ACC112 (cell line): ENCODE data around the gene UBAC1.
"Not testable (repeated sequence)": the region's sequence is repeated elsewhere in the genome, so short reads cannot be mapped to it uniquely, and the experiment has no call there.

Source experiments
- H2AFZ ChIP-seq: fragments of 200-600 bp; sonication (generic); one replicate; pipeline ENCODE4 v1.6.0; 2017; ENCODE audit warnings: antibody characterized with exemption, low read length; ENCODE audit not compliant: unreplicated experiment
- H3K27ac ChIP-seq: fragments of 200-600 bp; sonication (generic); 2 replicates; pipeline ENCODE4 v1.5.1; 2014; ENCODE audit warnings: low read depth, mild to moderate bottlenecking, antibody characterized with exemption, low read length, moderate library complexity
- H3K27me3 ChIP-seq: fragments of 200-600 bp; sonication (generic); 2 replicates; pipeline ENCODE4 v1.6.1; 2014; ENCODE audit warnings: mild to moderate bottlenecking, antibody characterized with exemption, low read length, moderate library complexity, mixed read lengths; ENCODE audit not compliant: insufficient read depth
- H3K36me3 ChIP-seq: fragments of 200-600 bp; sonication (generic); 2 replicates; pipeline ENCODE4 v1.6.1; 2016; ENCODE audit warnings: mild to moderate bottlenecking, antibody characterized with exemption, low read length, moderate library complexity, mixed read lengths; ENCODE audit not compliant: insufficient read depth
- H3K4me1 ChIP-seq: fragments of 200-600 bp; sonication (generic); one replicate; pipeline ENCODE4 v1.6.1; 2016; ENCODE audit warnings: low read length, mixed read lengths; ENCODE audit not compliant: insufficient read depth, unreplicated experiment, control insufficient read depth
- H3K4me3 ChIP-seq: fragments of 200-600 bp; sonication (generic); 2 replicates; pipeline ENCODE4 v1.5.1; 2014; ENCODE audit warnings: mild to moderate bottlenecking, low read depth, low read length
- H3K79me2 ChIP-seq: fragments of 200-600 bp; sonication (generic); one replicate; pipeline ENCODE4 v1.6.0; 2016; ENCODE audit warnings: low read length; ENCODE audit not compliant: control insufficient read depth, unreplicated experiment, insufficient read depth

UBAC1 gene

DNA sequence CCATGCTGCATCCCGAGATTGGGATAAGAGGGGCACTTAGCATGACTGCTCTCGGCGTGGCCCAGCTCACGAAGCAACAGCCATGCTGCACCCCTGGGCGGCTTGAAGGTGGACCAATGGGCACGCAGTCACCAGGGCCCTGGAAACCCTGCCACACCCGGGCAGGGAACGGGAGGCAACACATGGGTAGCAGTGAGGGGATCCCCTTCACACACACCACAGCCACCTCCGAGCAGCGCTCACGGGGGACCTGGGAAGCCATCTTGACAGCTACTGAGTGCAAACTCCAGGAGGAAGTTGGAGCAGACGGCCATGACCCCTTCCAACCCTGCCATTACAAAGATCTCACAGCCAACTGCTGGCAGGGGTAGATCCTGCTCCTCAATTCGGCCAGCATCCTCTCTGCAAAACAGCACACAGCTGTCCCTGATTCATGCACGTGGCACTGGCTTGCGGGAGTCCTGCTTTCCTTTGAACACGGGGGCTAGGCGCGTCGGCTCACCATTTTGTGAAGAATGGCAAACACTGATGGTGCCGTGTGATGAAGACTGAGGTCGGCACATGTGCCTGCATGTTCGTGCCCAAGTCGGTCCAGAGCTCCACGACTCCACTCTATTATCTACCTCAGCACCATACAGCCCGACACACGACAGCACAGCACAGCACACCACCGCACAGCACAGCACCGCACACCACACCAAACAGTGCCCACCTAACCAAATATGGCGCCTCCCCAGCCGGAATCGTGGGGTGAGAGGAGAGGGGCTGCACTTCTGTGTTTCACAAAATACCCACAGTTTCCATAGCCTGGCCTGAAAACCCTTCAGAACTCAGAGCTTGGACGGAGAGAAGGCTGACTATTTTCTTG, 5.0 kb downstream of the UBAC1 start:
- H3K4me3 ChIP-seq = no peak overlapping the region
- no peak overlapping the region for H2AFZ ChIP-seq
- H3K27ac ChIP-seq = no peak overlapping the region
- no peaks in the 10 kb centered on the region for H3K27me3 ChIP-seq
- peaks cover 3% of the 10 kb centered on the region for H3K4me1 ChIP-seq
- peaks cover 48% of the 10 kb centered on the region for H3K79me2 ChIP-seq
- 0 out of 2 replicates have a peak, but pooled peaks cover 7% of the 10 kb centered on the region for H3K36me3 ChIP-seq

DNA sequence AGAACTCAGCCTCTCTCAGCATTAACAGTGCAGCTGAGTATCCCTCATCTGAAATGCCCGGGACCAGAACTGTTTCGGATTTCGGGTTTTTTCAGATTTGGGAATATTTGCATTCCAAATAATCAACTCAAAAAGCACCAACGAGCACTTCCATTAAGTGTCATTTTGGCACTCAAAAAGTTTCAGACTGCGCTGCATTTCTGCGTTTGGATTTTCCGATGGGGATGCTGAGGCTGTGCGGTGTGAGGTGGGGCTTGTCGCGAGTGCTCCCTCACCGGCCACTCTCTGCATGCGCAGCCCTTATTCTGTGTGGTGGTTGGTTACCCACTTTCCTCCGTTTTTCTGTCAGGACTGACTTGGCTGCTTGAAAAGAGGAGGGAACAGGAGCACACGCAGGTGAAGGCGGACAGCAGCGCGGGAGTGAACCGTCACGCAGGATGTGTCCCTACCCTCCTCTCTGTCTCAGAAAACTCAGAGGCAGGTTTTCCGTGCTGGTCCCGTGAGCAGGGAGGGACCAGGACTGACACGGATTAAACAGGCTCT, 8.4 kb downstream of the UBAC1 start:
- H3K4me3 ChIP-seq = no peak overlapping the region
- no peak overlapping the region for H3K27ac ChIP-seq
- peaks cover 9% of the 10 kb centered on the region; the same call in 1 of the 2 replicates for H3K36me3 ChIP-seq
- H3K4me1 ChIP-seq = no peaks in the 10 kb centered on the region
- no peak overlapping the region for H2AFZ ChIP-seq
- peaks cover 20% of the 10 kb centered on the region for H3K79me2 ChIP-seq
- no peaks in the 10 kb centered on the region for H3K27me3 ChIP-seq

- H3K27ac ChIP-seq = no peak overlapping the region
- H3K4me1 ChIP-seq = no peaks in the 10 kb centered on the region
- H3K4me3 ChIP-seq = no peak overlapping the region
- H3K27me3 ChIP-seq = no peaks in the 10 kb centered on the region
- peaks cover 15% of the 10 kb centered on the region for H3K79me2 ChIP-seq
- H2AFZ ChIP-seq = no peak overlapping the region
- peaks cover 10% of the 10 kb centered on the region; the same call in 1 of the 2 replicates for H3K36me3 ChIP-seq
These were observed 9.1 kb downstream of the UBAC1 start for GRCh38 chr9:135951889-135952663.

- not testable (repeated sequence) for H3K79me2 ChIP-seq, H2AFZ ChIP-seq, H3K27me3 ChIP-seq, H3K4me3 ChIP-seq, H3K4me1 ChIP-seq, H3K27ac ChIP-seq
- H3K36me3 ChIP-seq = peaks cover 10% of the 10 kb centered on the region; the same call in 1 of the 2 replicates
These were observed 9.9 kb downstream of the UBAC1 start for GRCh38 chr9:135951310-135951709.

- H3K27ac ChIP-seq, H3K27me3 ChIP-seq, H2AFZ ChIP-seq, H3K4me1 ChIP-seq, H3K79me2 ChIP-seq, H3K4me3 ChIP-seq: not testable (repeated sequence)
- peaks cover 13% of the 10 kb centered on the region; the same call in 1 of the 2 replicates for H3K36me3 ChIP-seq
These were observed 10.3 kb downstream of the UBAC1 start for GRCh38 chr9:135950841-135951240.

DNA sequence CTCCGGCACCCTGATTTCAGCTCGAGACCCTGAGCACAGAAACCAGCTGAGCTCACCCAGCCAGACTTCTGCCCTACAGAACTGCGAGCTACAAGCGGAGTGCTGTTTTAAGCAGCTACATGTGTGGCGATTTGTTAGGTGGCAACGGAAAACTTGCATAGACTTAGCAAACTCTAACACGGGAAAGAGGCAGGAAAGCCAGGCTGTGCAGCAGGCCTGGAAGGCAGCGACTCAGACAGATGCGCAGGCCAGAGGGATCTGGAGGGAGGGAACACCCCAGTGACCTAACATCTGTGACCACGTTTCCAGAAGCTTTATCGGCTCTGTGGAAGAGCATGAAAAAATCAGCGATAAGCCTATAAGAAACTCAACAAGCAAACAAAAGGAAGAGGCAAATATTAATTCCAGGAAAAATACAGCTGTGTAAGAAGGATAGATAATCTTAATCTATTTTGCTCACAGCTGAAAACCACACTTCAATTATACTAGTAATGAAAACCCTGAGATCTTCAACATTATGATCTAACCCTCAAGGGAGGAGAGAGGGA, 11.0 kb downstream of the UBAC1 start:
- Histone ChIP-seq H3K4me1 (no peaks in the 10 kb centered on the region), H2AFZ (no peak overlapping the region), H3K27ac (no peak overlapping the region), H3K4me3 (no peak overlapping the region), H3K36me3 (peaks cover 14% of the 10 kb centered on the region; the same call in 1 of the 2 replicates), H3K79me2 (no peaks in the 10 kb centered on the region), H3K27me3 (no peaks in the 10 kb centered on the region)

DNA sequence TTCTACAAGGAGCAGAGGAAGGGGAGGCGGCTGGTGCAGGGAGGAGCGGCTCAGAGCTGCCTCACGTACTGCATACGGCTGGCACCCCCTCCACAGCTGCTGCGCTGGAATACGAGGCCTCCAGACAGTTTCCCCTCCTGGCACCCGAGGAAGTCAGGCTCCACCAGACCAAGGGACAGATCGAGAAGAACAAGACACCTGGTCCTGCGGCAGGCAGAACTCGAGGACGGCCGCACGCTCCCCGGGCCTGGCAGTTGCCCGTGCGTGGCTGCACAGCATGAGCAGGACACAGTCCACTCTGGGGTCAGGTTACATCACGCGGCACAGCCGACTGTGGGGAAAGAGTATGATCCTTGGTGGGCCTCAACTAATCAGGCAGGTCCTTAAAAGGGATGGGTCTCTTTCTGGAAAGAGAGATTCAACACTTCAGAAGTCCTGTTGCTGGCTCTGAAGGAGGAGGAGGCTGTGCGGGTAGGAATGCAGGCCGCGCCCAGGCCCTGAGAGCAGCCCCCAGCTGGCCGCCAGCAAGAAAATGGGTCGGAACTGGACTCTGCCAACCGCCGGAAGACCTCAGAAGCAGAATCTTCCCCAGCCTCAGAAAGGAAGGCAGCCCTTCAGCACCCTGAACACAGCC, 11.6 kb downstream of the UBAC1 start:
- Histone ChIP-seq H3K27ac (no peak overlapping the region), H3K4me1 (no peaks in the 10 kb centered on the region), H3K4me3 (no peak overlapping the region), H3K27me3 (no peaks in the 10 kb centered on the region), H3K79me2 (no peaks in the 10 kb centered on the region), H2AFZ (no peak overlapping the region), H3K36me3 (peaks cover 14% of the 10 kb centered on the region; the same call in 1 of the 2 replicates)

GRCh38 chr9:135948968-135949367, 12.2 kb downstream of the UBAC1 start:
- H3K79me2 ChIP-seq = no peaks in the 10 kb centered on the region
- no peaks in the 10 kb centered on the region for H3K27me3 ChIP-seq
- no peaks in the 10 kb centered on the region for H3K4me1 ChIP-seq
- no peak overlapping the region for H3K4me3 ChIP-seq
- H3K36me3 ChIP-seq = peaks cover 17% of the 10 kb centered on the region; the same call in 1 of the 2 replicates
- no peak overlapping the region for H3K27ac ChIP-seq
- H2AFZ ChIP-seq = no peak overlapping the region

DNA sequence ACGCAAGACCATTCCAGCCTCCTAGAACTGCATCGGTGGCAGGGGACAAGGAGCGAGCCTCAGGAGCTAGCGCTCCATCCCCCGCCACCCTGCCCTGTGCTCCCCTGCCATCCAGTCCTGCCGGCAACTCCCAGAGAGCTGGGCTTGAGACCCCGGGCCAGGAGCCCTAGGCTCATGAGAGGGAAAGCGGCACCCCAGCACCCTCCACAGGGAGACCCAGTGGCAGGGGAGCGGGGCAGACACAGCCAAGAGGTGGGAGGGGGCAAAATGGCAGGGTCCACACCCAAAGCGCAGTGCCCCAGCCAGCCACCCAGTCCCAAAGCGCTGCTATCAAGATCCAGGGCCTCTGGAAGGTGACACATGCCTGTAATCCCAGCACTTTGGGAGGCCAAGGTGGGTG, 12.7 kb downstream of the UBAC1 start:
- Histone ChIP-seq H3K27me3 (no peaks in the 10 kb centered on the region), H3K36me3 (peaks cover 17% of the 10 kb centered on the region; the same call in 1 of the 2 replicates), H3K4me3 (no peak overlapping the region), H3K27ac (no peak overlapping the region), H3K79me2 (no peaks in the 10 kb centered on the region), H2AFZ (no peak overlapping the region), H3K4me1 (no peaks in the 10 kb centered on the region)

DNA sequence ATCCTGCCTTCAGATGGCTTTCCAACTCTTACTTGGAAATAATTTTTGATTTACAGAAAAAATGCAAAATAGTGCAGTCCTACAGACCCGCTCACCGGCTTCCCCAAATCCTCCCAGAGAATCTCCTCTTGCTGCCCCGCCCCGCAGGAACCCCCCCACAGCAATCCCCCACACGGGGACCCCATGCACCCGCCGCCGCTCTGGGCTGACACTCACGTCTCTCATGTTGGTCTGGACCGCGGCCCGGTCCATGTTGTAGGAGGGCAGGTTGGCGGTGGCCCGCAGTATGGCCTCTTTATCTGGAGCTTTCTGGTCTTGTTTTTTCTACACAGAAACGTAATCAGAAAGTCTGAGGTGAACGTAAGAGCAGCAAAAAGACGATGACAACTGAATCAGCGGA, 13.6 kb downstream of the UBAC1 start:
- no peaks in the 10 kb centered on the region for H3K79me2 ChIP-seq
- H3K27me3 ChIP-seq = no peaks in the 10 kb centered on the region
- no peak overlapping the region for H3K27ac ChIP-seq
- peaks cover 13% of the 10 kb centered on the region; the same call in 1 of the 2 replicates for H3K36me3 ChIP-seq
- H3K4me1 ChIP-seq = no peaks in the 10 kb centered on the region
- no peak overlapping the region for H2AFZ ChIP-seq
- no peak overlapping the region for H3K4me3 ChIP-seq
